Measurements from ENCODE around the gene SUSD4. TPM values are rescaled to one million over a fixed set of nuclear protein-coding genes. Genes with fewer than 3 reads are reported as not detected.

The SUSD4 gene
- total RNA-seq, 2 experiments from 2014 or later, result 13.0 to 13.8 TPM

GRCh38 chr1:223390618-223391017, 26.6 kb upstream of the SUSD4 start:
- no peak for DNase-seq
- Histone ChIP-seq H3K27me3 (ENCODE audit: control insufficient read depth in 1 of 2, insufficient read depth in 2 of 2, low read length in 2 of 2) (peaks cover 18 to 26% of the 10 kb centered on the region in 2 experiments), H3K4me3 (ENCODE audit: low read length) (no peak overlapping the region), H3K27ac (ENCODE audit: low read depth in 1 of 2, low read length in 2 of 2) (no peak overlapping the region), H3K36me3 (ENCODE audit: insufficient read depth, low read length) (no peaks in the 10 kb centered on the region), H3K9me3 (ENCODE audit: control insufficient read depth in 1 of 2, insufficient read depth in 1 of 2, low read length in 2 of 2) (peaks cover 0 to 11% of the 10 kb centered on the region in 2 experiments), H3K4me1 (ENCODE audit: insufficient read depth, low read length) (peaks cover 13% of the 10 kb centered on the region)
- no peak overlapping the region for H3K27ac Mint-ChIP-seq
- CTCF ChIA-PET, result no interaction called here
- intact Hi-C loops (cut with DNase I, micrococcal nuclease), result no loop called here
- H3K4me3 Mint-ChIP-seq, result no peak overlapping the region
- POLR2A ChIA-PET, result interaction anchor here (1.3 kb wide), 1 partner anchor 27 kb away, joined by 3 read pairs; the partner anchor contains the start of gene SUSD4
- TF ChIP-seq, protein P1, sequence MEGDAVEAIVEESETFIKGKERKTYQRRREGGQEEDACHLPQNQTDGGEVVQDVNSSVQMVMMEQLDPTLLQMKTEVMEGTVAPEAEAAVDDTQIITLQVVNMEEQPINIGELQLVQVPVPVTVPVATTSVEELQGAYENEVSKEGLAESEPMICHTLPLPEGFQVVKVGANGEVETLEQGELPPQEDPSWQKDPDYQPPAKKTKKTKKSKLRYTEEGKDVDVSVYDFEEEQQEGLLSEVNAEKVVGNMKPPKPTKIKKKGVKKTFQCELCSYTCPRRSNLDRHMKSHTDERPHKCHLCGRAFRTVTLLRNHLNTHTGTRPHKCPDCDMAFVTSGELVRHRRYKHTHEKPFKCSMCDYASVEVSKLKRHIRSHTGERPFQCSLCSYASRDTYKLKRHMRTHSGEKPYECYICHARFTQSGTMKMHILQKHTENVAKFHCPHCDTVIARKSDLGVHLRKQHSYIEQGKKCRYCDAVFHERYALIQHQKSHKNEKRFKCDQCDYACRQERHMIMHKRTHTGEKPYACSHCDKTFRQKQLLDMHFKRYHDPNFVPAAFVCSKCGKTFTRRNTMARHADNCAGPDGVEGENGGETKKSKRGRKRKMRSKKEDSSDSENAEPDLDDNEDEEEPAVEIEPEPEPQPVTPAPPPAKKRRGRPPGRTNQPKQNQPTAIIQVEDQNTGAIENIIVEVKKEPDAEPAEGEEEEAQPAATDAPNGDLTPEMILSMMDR (IDR thresholded peaks at IDR 0.05), result no peak
- no peaks in the 10 kb centered on the region for H3K4me1 Mint-ChIP-seq (ENCODE audit: low read depth)
- peaks cover 49% of the 10 kb centered on the region for H3K27me3 Mint-ChIP-seq
- H3K9me3 Mint-ChIP-seq, result no peaks in the 10 kb centered on the region
- no peak for ATAC-seq (ENCODE audit: poor library complexity)
- no peaks in the 10 kb centered on the region for H3K36me3 Mint-ChIP-seq (ENCODE audit: low read depth)

GRCh38 chr1:223386013-223386412, 22.0 kb upstream of the SUSD4 start:
- H3K4me3 ChIP-seq (ENCODE audit: low read length), result no peak overlapping the region
- H3K4me1 ChIP-seq (ENCODE audit: insufficient read depth, low read length), result no peaks in the 10 kb centered on the region
- no peaks in the 10 kb centered on the region for H3K36me3 Mint-ChIP-seq (ENCODE audit: low read depth)
- ATAC-seq (ENCODE audit: poor library complexity) (no peak), DNase-seq (no peak)
- peaks cover 19% of the 10 kb centered on the region for H3K27me3 Mint-ChIP-seq
- H3K27ac ChIP-seq (ENCODE audit: low read depth in 1 of 2, low read length in 2 of 2), result no peak overlapping the region
- no peaks in the 10 kb centered on the region for H3K36me3 ChIP-seq (ENCODE audit: insufficient read depth, low read length)
- CTCF ChIA-PET, result no interaction called here
- H3K4me1 Mint-ChIP-seq (ENCODE audit: low read depth), result no peaks in the 10 kb centered on the region
- H3K27me3 ChIP-seq (ENCODE audit: control insufficient read depth in 1 of 2, insufficient read depth in 2 of 2, low read length in 2 of 2), result no peaks in the 10 kb centered on the region
- TF ChIP-seq, protein P1 (IDR thresholded peaks at IDR 0.05), result no peak
- POLR2A ChIA-PET, result no interaction called here
- H3K9me3 Mint-ChIP-seq, result no peaks in the 10 kb centered on the region
- intact Hi-C loops (cut with DNase I, micrococcal nuclease), result no loop called here
- H3K9me3 ChIP-seq (ENCODE audit: control insufficient read depth in 1 of 2, insufficient read depth in 1 of 2, low read length in 2 of 2), result no peaks in the 10 kb centered on the region
- H3K4me3 Mint-ChIP-seq, result no peak overlapping the region
- H3K27ac Mint-ChIP-seq, result no peak overlapping the region

GRCh38 chr1:223378754-223379153, 14.8 kb upstream of the SUSD4 start:
- TF ChIP-seq, protein P1 (IDR thresholded peaks at IDR 0.05), result no peak
- Histone ChIP-seq H3K4me3 (ENCODE audit: low read length) (no peak overlapping the region), H3K36me3 (ENCODE audit: insufficient read depth, low read length) (no peaks in the 10 kb centered on the region), H3K27me3 (ENCODE audit: control insufficient read depth in 1 of 2, insufficient read depth in 2 of 2, low read length in 2 of 2) (no peaks in the 10 kb centered on the region), H3K27ac (ENCODE audit: low read depth in 1 of 2, low read length in 2 of 2) (no peak overlapping the region), H3K9me3 (ENCODE audit: control insufficient read depth in 1 of 2, insufficient read depth in 1 of 2, low read length in 2 of 2) (no peaks in the 10 kb centered on the region), H3K4me1 (ENCODE audit: insufficient read depth, low read length) (no peaks in the 10 kb centered on the region)
- Mint-ChIP-seq H3K36me3 (ENCODE audit: low read depth) (no peaks in the 10 kb centered on the region), H3K27ac (no peak overlapping the region), H3K9me3 (peaks cover under 1% of the 10 kb centered on the region), H3K27me3 (peaks cover 4% of the 10 kb centered on the region), H3K4me3 (no peak overlapping the region), H3K4me1 (ENCODE audit: low read depth) (no peaks in the 10 kb centered on the region)
- ATAC-seq (ENCODE audit: poor library complexity), result no peak
- POLR2A ChIA-PET, result no interaction called here
- intact Hi-C loops (cut with DNase I, micrococcal nuclease), result no loop called here
- DNase-seq, result no peak
- CTCF ChIA-PET, result interaction anchor here (0.6 kb wide), 1 partner anchor 611 kb away, joined by 3 read pairs; no protein-coding TSS in a partner anchor
